SK-N-SH (cell line): ENCODE results near the gene AKAP8. TPM values are rescaled to one million over a fixed set of nuclear protein-coding genes. Genes with fewer than 3 reads are reported as not detected.
"Not testable (repeated sequence)": the region's sequence is repeated elsewhere in the genome, so short reads cannot be mapped to it uniquely, and the experiment has no call there.

Experiments
- CTCF ChIA-PET: fragments of 300-600, 350-600 bp; formaldehyde crosslinking; extraction: SDS; loops from one replicate; lab custom pipeline; 2021; lab: Yijun Ruan, JAX
- POLR2A ChIA-PET: fragments of 350-600 bp; sonication (Branson Sonifier 250); formaldehyde crosslinking; extraction: SDS; loops from one replicate; lab custom pipeline; 2020; ENCODE audit warnings: antibody characterized with exemption, inconsistent platforms; lab: Yijun Ruan, JAX
- DNase-seq: peaks from one replicate; pipeline ENCODE4 v3.0.0; 2012
- H2AFZ ChIP-seq: fragments of 200-600 bp; sonication (generic); 2 replicates; pipeline ENCODE4 v1.8.1; 2016; ENCODE audit warnings: antibody characterized with exemption, mild to moderate bottlenecking, low read depth
- H3F3A ChIP-seq: fragments of 200-600 bp; sonication (generic); replicated peaks from 2 replicates; pipeline ENCODE3; 2016; ENCODE audit warnings: antibody characterized with exemption, mild to moderate bottlenecking; ENCODE audit not compliant: insufficient read depth
- H3K27ac ChIP-seq, 2 experiments: fragments of 200-500 bp in 1 of 2; fragments of 200-600 bp in 1 of 2; sonication (Bioruptor generic) in 1 of 2; sonication (generic), shearing (Covaris generic) in 1 of 2; 2 replicates each; pipeline versions ENCODE4 v1.5.1 to v1.6.1; 2014 to 2016; ENCODE audit warnings: low read depth in 2 of 2, inconsistent platforms in 1 of 2, low read length in 1 of 2, mild to moderate bottlenecking in 1 of 2, mixed read lengths in 1 of 2
- H3K27me3 ChIP-seq: fragments of 200-600 bp; sonication (generic), shearing (Covaris generic); 2 replicates; pipeline ENCODE4 v1.6.1; 2016; ENCODE audit warnings: mixed run types; ENCODE audit not compliant: insufficient read depth
- H3K36me3 ChIP-seq, 2 experiments: fragments of 200-500 bp in 1 of 2; fragments of 200-600 bp in 1 of 2; sonication (Bioruptor generic) in 1 of 2; sonication (generic) in 1 of 2; replicated peaks in 1 of 2; 2 replicates each; pipeline versions ENCODE3 to v1.5.1; 2014 to 2016; ENCODE audit warnings: low read length in 1 of 2, mild to moderate bottlenecking in 1 of 2; ENCODE audit not compliant: insufficient read depth in 2 of 2, control insufficient read depth in 1 of 2
- H3K4me1 ChIP-seq, 2 experiments: fragments of 200-500 bp in 1 of 2; fragments of 200-600 bp in 1 of 2; sonication (Bioruptor generic) in 1 of 2; sonication (generic), shearing (Covaris generic) in 1 of 2; 2 replicates each; pipeline versions ENCODE4 v1.5.1 to v1.6.1; 2014 to 2016; ENCODE audit warnings: low read depth in 1 of 2, low read length in 1 of 2, mixed run types in 1 of 2; ENCODE audit not compliant: insufficient read depth in 2 of 2, control insufficient read depth in 1 of 2
- H3K4me2 ChIP-seq: fragments of 200-600 bp; sonication (generic), shearing (Covaris generic); 2 replicates; pipeline ENCODE4 v1.6.1; 2017; ENCODE audit warnings: mixed run types
- H3K4me3 ChIP-seq, 2 experiments: fragments of 200-500 bp in 1 of 2; fragments of 200-600 bp in 1 of 2; sonication (Bioruptor generic) in 1 of 2; sonication (generic), shearing (Covaris generic) in 1 of 2; 2 replicates each; pipeline versions ENCODE4 v1.5.1 to v1.8.1; 2014 to 2016; ENCODE audit warnings: low read depth in 2 of 2, inconsistent platforms in 1 of 2, low read length in 1 of 2, mild to moderate bottlenecking in 1 of 2, mixed read lengths in 1 of 2, moderate library complexity in 1 of 2
- H3K79me2 ChIP-seq: fragments of 200-600 bp; sonication (generic); 2 replicates; pipeline ENCODE4 v1.8.1; 2017; ENCODE audit warnings: mild to moderate bottlenecking; ENCODE audit not compliant: insufficient read depth
- H3K9ac ChIP-seq: fragments of 200-600 bp; sonication (generic); 2 replicates; pipeline ENCODE4 v1.6.1; 2017; ENCODE audit warnings: mixed run types
- H3K9me2 ChIP-seq: fragments of 200-600 bp; sonication (generic); 2 replicates; pipeline ENCODE4 v1.6.1; 2017; ENCODE audit warnings: mixed run types
- H3K9me3 ChIP-seq: fragments of 200-600 bp; sonication (generic); 2 replicates; pipeline ENCODE4 v1.6.1; 2017; ENCODE audit warnings: mixed run types, mild to moderate bottlenecking, moderate library complexity
- H4K20me1 ChIP-seq: fragments of 200-600 bp; sonication (generic); 2 replicates; pipeline ENCODE4 v1.6.1; 2017; ENCODE audit warnings: mild to moderate bottlenecking, mixed run types; ENCODE audit not compliant: insufficient read depth
- EP300 ChIP-seq, 2 experiments: IDR thresholded peaks; 2 replicates each; pipeline versions ENCODE4 v1.4.0 to v1.6.1; 2012; ENCODE audit warnings: borderline replicate concordance in 1 of 2, low read depth in 1 of 2, low read length in 1 of 2
- EZH2phosphoT487 ChIP-seq: fragments of 200-600 bp; sonication (generic); IDR thresholded peaks from 2 replicates; pipeline ENCODE4 v1.6.1; 2017; ENCODE audit warnings: low read depth, mixed run types, mild to moderate bottlenecking, antibody characterized with exemption, moderate library complexity, borderline replicate concordance
- FOXM1 ChIP-seq: IDR thresholded peaks from 2 replicates; pipeline ENCODE4 v1.4.0; 2012; ENCODE audit warnings: low read depth, mild to moderate bottlenecking
- GABPA ChIP-seq: IDR thresholded peaks from 2 replicates; pipeline ENCODE4 v1.4.0; 2012; ENCODE audit warnings: low read depth, mild to moderate bottlenecking
- MEF2A ChIP-seq: IDR thresholded peaks from 2 replicates; pipeline ENCODE4 v1.4.0; 2012; ENCODE audit warnings: low read depth, borderline replicate concordance
- POLR2AphosphoS5 ChIP-seq: IDR thresholded peaks from 2 replicates; pipeline ENCODE4 v1.6.1; 2012; ENCODE audit warnings: low read depth, low read length
- RAD21 ChIP-seq: IDR thresholded peaks from 2 replicates; pipeline ENCODE4 v1.6.1; 2012; ENCODE audit warnings: mild to moderate bottlenecking, low read length
- RCOR1 ChIP-seq: fragments of 150-350 bp; IDR thresholded peaks from 2 replicates; pipeline ENCODE4 v1.6.1; 2017; ENCODE audit warnings: antibody characterized with exemption, low read length
- RFX5 ChIP-seq: IDR thresholded peaks from 2 replicates; pipeline ENCODE4 v1.6.1; 2012; ENCODE audit warnings: mild to moderate bottlenecking, improper control_type of control experiment, low read length
- RXRA ChIP-seq: IDR thresholded peaks from 2 replicates; pipeline ENCODE4 v1.4.0; 2012; ENCODE audit warnings: low read depth, mild to moderate bottlenecking, borderline replicate concordance
- SIN3A ChIP-seq: IDR thresholded peaks from 2 replicates; pipeline ENCODE4 v1.6.1; 2012; ENCODE audit warnings: low read depth, mild to moderate bottlenecking, low read length, moderate library complexity, borderline replicate concordance
- TCF12 ChIP-seq: IDR thresholded peaks from 2 replicates; pipeline ENCODE4 v1.4.0; 2012
- USF1 ChIP-seq: IDR thresholded peaks from 2 replicates; pipeline ENCODE4 v1.4.0; 2012; ENCODE audit warnings: low read depth, borderline replicate concordance
- USF2 ChIP-seq: fragments of 150-350 bp; IDR thresholded peaks from 2 replicates; pipeline ENCODE4 v1.6.1; 2017; ENCODE audit warnings: antibody characterized with exemption, low read length, low read depth, borderline replicate concordance
- YY1 ChIP-seq: IDR thresholded peaks from 2 replicates; pipeline ENCODE4 v1.4.0; 2012; ENCODE audit warnings: low read depth, mild to moderate bottlenecking
- WGBS: methylation state at CpG from one replicate; pipeline ENCODE4 v1.1.6; 2017; ENCODE audit warnings: low lambda C conversion rate; 5-methylcytosine and 5-hydroxymethylcytosine counted together
- polyA plus RNA-seq, 3 experiments: library from polyadenylated mRNA; depleted of rRNA; stranded (reverse); fragments of >200 nt; gene quantifications; 2 replicates each; pipeline ENCODE4 v1.2.3, GENCODE V29; 2012
- TF ChIP-seq, protein P1 (sequence below): fragments of 150-350 bp; IDR thresholded peaks from 2 replicates; pipeline ENCODE4 v1.6.1; 2016; ENCODE audit warnings: mild to moderate bottlenecking, low read depth, low read length

AKAP8 gene
- polyA plus RNA-seq, 1 of the 3 experiments (the other 2 are of a cell fraction), result 17.2 TPM

DNA sequence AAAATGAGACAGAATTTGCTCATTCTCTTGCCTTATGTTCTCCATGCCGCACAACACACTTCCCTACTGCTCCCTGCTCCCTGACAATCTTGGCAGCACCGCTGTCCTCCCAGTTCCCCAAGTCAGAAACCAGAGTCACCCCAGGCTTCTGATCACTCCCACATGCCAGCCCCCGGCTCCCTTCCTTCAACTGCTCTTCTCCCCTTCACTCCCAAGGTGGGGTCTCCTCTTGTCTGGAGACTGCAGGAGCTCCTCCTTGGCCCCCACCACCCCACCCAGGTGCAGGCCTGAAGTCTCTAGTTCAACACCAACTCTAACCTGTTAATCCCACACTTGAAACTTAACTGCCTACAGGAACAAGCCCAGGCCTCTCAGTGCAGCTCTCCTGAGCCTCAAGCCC lies 16.8 kb upstream of the AKAP8 start (continued):
- TF ChIP-seq EP300 (IDR thresholded peaks at IDR 0.05; ENCODE audit: borderline replicate concordance in 1 of 2, low read depth in 1 of 2, low read length in 1 of 2), result no peak

GRCh38 chr19:15395251-15395650 lies 15.7 kb upstream of the AKAP8 start:
- H3K9me3 ChIP-seq, CTCF ChIA-PET, DNase-seq, H3K9me2 ChIP-seq, H3K27ac ChIP-seq, H2AFZ ChIP-seq, H4K20me1 ChIP-seq, POLR2A ChIA-PET, H3K4me1 ChIP-seq, H3K4me2 ChIP-seq, H3K9ac ChIP-seq, H3K4me3 ChIP-seq, H3K27me3 ChIP-seq: not testable (repeated sequence)
- Histone ChIP-seq H3F3A (peaks cover 11% of the 10 kb centered on the region), H3K79me2 (peaks cover 31% of the 10 kb centered on the region), H3K36me3 (peaks cover 41 to 45% of the 10 kb centered on the region in 2 experiments)
- WGBS, result 90% methylated on average over 17 of the region's 17 CpGs

DNA sequence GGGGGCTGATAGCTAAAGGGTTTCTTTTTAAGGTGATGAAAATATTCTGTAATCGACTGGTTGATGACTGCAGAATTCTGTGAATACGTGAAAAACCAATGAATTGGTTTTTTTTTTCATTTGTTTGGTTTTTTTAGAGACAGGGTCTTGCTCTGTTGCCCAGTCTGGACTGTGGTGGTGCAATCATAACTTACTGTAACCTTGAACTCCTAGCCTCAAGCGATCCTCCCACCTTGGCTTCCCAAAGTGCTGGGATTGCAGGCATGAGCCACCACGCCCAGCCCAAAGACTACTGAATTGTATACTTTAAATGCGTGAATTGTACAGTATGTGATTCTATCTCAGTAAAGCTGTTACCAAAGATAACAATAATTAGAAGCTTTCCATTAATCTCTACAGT lies 14.8 kb upstream of the AKAP8 start:
- peaks cover 39% of the 10 kb centered on the region for H3K79me2 ChIP-seq
- DNase-seq, result no peak

More for the DNA sequence above, 14.8 kb upstream of the AKAP8 start:
- H3K27ac ChIP-seq, result no peak overlapping the region
- no peaks in the 10 kb centered on the region for H3K4me1 ChIP-seq
- H3K4me2 ChIP-seq, result no peak overlapping the region
- no peak overlapping the region for H3K9ac ChIP-seq
- ChIA-PET POLR2A (no interaction called here), CTCF (no interaction called here)
- TF ChIP-seq EZH2phosphoT487 (no peak), MEF2A (no peak), RFX5 (no peak), TCF12 (no peak), USF1 (no peak), SIN3A (no peak), GABPA (no peak), RXRA (no peak), USF2 (no peak), EP300 (IDR thresholded peaks at IDR 0.05; ENCODE audit: borderline replicate concordance in 1 of 2, low read depth in 1 of 2, low read length in 1 of 2) (no peak), YY1 (no peak), RCOR1 (no peak), RAD21 (no peak), POLR2AphosphoS5 (no peak), FOXM1 (no peak)
- TF ChIP-seq, protein P1, sequence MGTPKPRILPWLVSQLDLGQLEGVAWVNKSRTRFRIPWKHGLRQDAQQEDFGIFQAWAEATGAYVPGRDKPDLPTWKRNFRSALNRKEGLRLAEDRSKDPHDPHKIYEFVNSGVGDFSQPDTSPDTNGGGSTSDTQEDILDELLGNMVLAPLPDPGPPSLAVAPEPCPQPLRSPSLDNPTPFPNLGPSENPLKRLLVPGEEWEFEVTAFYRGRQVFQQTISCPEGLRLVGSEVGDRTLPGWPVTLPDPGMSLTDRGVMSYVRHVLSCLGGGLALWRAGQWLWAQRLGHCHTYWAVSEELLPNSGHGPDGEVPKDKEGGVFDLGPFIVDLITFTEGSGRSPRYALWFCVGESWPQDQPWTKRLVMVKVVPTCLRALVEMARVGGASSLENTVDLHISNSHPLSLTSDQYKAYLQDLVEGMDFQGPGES, result no peak
- peaks cover 37 to 48% of the 10 kb centered on the region in 2 experiments for H3K36me3 ChIP-seq
- no peaks in the 10 kb centered on the region for H3K9me2 ChIP-seq
- H3K9me3 ChIP-seq, result no peaks in the 10 kb centered on the region
- H2AFZ ChIP-seq, result no peak overlapping the region
- H3F3A ChIP-seq, result peaks cover 13% of the 10 kb centered on the region
- H3K27me3 ChIP-seq, result no peaks in the 10 kb centered on the region
- H3K4me3 ChIP-seq, result no peak overlapping the region
- H4K20me1 ChIP-seq, result peaks cover 4% of the 10 kb centered on the region; the same call in 1 of the 2 replicates
- WGBS, result 97% methylated on average over 5 of the region's 5 CpGs
